Keratinocyte (primary cell): Measurements from ENCODE around the gene ITGAE.

Source experiments
- CTCF ChIP-seq, 3 experiments: IDR thresholded peaks in 1 of 3; conservative IDR thresholded peaks in 1 of 3; optimal IDR thresholded peaks in 1 of 3; 2 replicates in 2 of 3; 3 replicates in 1 of 3; pipeline versions ENCODE3 to v1.5.1; 2011; ENCODE audit warnings: low read length in 3 of 3, mild to moderate bottlenecking in 3 of 3, moderate library complexity in 2 of 3, control low read depth in 1 of 3, inconsistent platforms in 1 of 3; ENCODE audit not compliant: insufficient read depth in 2 of 3; ENCODE audit errors: extremely low read depth in 1 of 3
- EZH2 ChIP-seq: IDR thresholded peaks from one replicate; pipeline ENCODE4 v1.6.1; 2012; ENCODE audit warnings: inconsistent platforms, mild to moderate bottlenecking, low read length, moderate library complexity

- TF ChIP-seq CTCF (optimal IDR thresholded peaks at IDR 0.05 in 1 of 3, IDR thresholded peaks at IDR 0.05 in 1 of 3, conservative IDR thresholded peaks at IDR 0.05 in 1 of 3; ENCODE audit: extremely low read depth in 1 of 3, insufficient read depth in 2 of 3, low read length in 3 of 3) (no peak), EZH2 (no peak)
Measured at GRCh38 chr17:3803308-3803640, 2.3 kb upstream of the ITGAE start.
